ENCODE results near the gene STX19.
A peak's percentile ranks its signal among the peaks of the same experiment; 100 is the strongest.

Gene STX19

GRCh38 chr3:94036909-94037507 is 8.6 kb upstream of the STX19 start:
- H3K36me3 ChIP-seq, result 0 out of 2 replicates have a peak, but pooled peaks cover 4% of the 10 kb centered on the region
- H3K27ac ChIP-seq, result no peak overlapping the region
- no peak overlapping the region for H3K4me2 ChIP-seq
- no peak for TF ChIP-seq Cebpa-rat (IDR thresholded peaks at IDR 0.05)
- no peaks in the 10 kb centered on the region for H3K4me1 ChIP-seq
- no peaks in the 10 kb centered on the region for H4K20me1 ChIP-seq
- H3K27me3 ChIP-seq, result no peaks in the 10 kb centered on the region
- no peak overlapping the region for H3K4me3 ChIP-seq
- H3K9me3 ChIP-seq, result no peaks in the 10 kb centered on the region
- H3K9ac ChIP-seq, result no peak overlapping the region

GRCh38 chr3:94026623-94027022 is 1.8 kb downstream of the STX19 start:
- Histone ChIP-seq H3K27ac (no peak overlapping the region), H3K27me3 (no peaks in the 10 kb centered on the region), H3K4me3 (no peak overlapping the region), H3K9me3 (no peaks in the 10 kb centered on the region), H3K4me1 (no peaks in the 10 kb centered on the region), H3K36me3 (no peaks in the 10 kb centered on the region), H3K9ac (no peak overlapping the region), H3K4me2 (no peak overlapping the region), H4K20me1 (no peaks in the 10 kb centered on the region)
- no peak for TF ChIP-seq Cebpa-rat (IDR thresholded peaks at IDR 0.05)

GRCh38 chr3:94024385-94024784 is 4.0 kb downstream of the STX19 start:
- Histone ChIP-seq H3K27me3 (no peaks in the 10 kb centered on the region), H4K20me1 (no peaks in the 10 kb centered on the region), H3K36me3 (no peaks in the 10 kb centered on the region), H3K4me3 (no peak overlapping the region), H3K4me1 (no peaks in the 10 kb centered on the region), H3K9me3 (no peaks in the 10 kb centered on the region), H3K4me2 (no peak overlapping the region), H3K9ac (no peak overlapping the region), H3K27ac (no peak overlapping the region)
- no peak for TF ChIP-seq Cebpa-rat (IDR thresholded peaks at IDR 0.05)

- no peak for TF ChIP-seq Cebpa-rat (IDR thresholded peaks at IDR 0.05)
- no peaks in the 10 kb centered on the region for H3K9me3 ChIP-seq
- no peak overlapping the region for H3K27ac ChIP-seq
- no peaks in the 10 kb centered on the region for H3K36me3 ChIP-seq
- H4K20me1 ChIP-seq, result no peaks in the 10 kb centered on the region
- H3K4me2 ChIP-seq, result no peak overlapping the region
- no peak overlapping the region for H3K9ac ChIP-seq
- no peaks in the 10 kb centered on the region for H3K27me3 ChIP-seq
- H3K4me3 ChIP-seq, result no peak overlapping the region
- H3K4me1 ChIP-seq, result peaks cover 2% of the 10 kb centered on the region
Measured at GRCh38 chr3:94020293-94020692, 8.1 kb downstream of the STX19 start.

GRCh38 chr3:94019659-94020058 is 8.7 kb downstream of the STX19 start:
- Histone ChIP-seq H3K27ac (no peak overlapping the region), H3K4me1 (peaks cover 9% of the 10 kb centered on the region), H3K4me3 (no peak overlapping the region), H3K36me3 (no peaks in the 10 kb centered on the region), H3K4me2 (no peak overlapping the region), H3K9ac (no peak overlapping the region), H3K27me3 (no peaks in the 10 kb centered on the region), H4K20me1 (no peaks in the 10 kb centered on the region), H3K9me3 (no peaks in the 10 kb centered on the region)
- no peak for TF ChIP-seq Cebpa-rat (IDR thresholded peaks at IDR 0.05)

- Histone ChIP-seq H3K4me2 (peak overlapping the region; percentile 37), H3K4me3 (no peak overlapping the region), H3K9ac (no peak overlapping the region), H3K27me3 (no peaks in the 10 kb centered on the region), H3K9me3 (no peaks in the 10 kb centered on the region), H3K4me1 (peaks cover 10% of the 10 kb centered on the region), H3K36me3 (0 out of 2 replicates have a peak, but pooled peaks cover 3% of the 10 kb centered on the region), H4K20me1 (no peaks in the 10 kb centered on the region), H3K27ac (no peak overlapping the region)
- no peak for TF ChIP-seq Cebpa-rat (IDR thresholded peaks at IDR 0.05)
Measured at GRCh38 chr3:94015025-94015424, 13.4 kb downstream of the STX19 start.

GRCh38 chr3:94012185-94012584 is 16.2 kb downstream of the STX19 start:
- Histone ChIP-seq H3K27me3 (no peaks in the 10 kb centered on the region), H4K20me1 (no peaks in the 10 kb centered on the region), H3K4me1 (peaks cover 10% of the 10 kb centered on the region), H3K4me2 (no peak overlapping the region), H3K4me3 (no peak overlapping the region), H3K36me3 (0 out of 2 replicates have a peak, but pooled peaks cover 7% of the 10 kb centered on the region), H3K9ac (no peak overlapping the region), H3K27ac (no peak overlapping the region), H3K9me3 (no peaks in the 10 kb centered on the region; the same call in 1 of the 2 replicates)
- TF ChIP-seq Cebpa-rat (IDR thresholded peaks at IDR 0.05), result no peak

GRCh38 chr3:94011233-94011711 is 17.1 kb downstream of the STX19 start:
- Histone ChIP-seq H3K9ac (no peak overlapping the region), H3K4me3 (no peak overlapping the region), H3K27ac (no peak overlapping the region), H3K36me3 (peaks cover 13% of the 10 kb centered on the region; the same call in 1 of the 2 replicates), H3K27me3 (no peaks in the 10 kb centered on the region), H3K9me3 (no peaks in the 10 kb centered on the region; the same call in 1 of the 2 replicates), H3K4me1 (peaks cover 10% of the 10 kb centered on the region), H4K20me1 (no peaks in the 10 kb centered on the region), H3K4me2 (no peak overlapping the region)
- no peak for TF ChIP-seq Cebpa-rat (IDR thresholded peaks at IDR 0.05)

- TF ChIP-seq Cebpa-rat (IDR thresholded peaks at IDR 0.05), result no peak
- peaks cover 1% of the 10 kb centered on the region for H3K4me1 ChIP-seq
- H3K36me3 ChIP-seq, result peaks cover 13% of the 10 kb centered on the region; the same call in 1 of the 2 replicates
- H3K27ac ChIP-seq, result no peak overlapping the region
- no peak overlapping the region for H3K4me2 ChIP-seq
- no peaks in the 10 kb centered on the region for H3K27me3 ChIP-seq
- no peaks in the 10 kb centered on the region; the same call in 1 of the 2 replicates for H3K9me3 ChIP-seq
- H3K9ac ChIP-seq, result no peak overlapping the region
- H4K20me1 ChIP-seq, result no peaks in the 10 kb centered on the region
- H3K4me3 ChIP-seq, result no peak overlapping the region
Measured at GRCh38 chr3:94009608-94010007, 18.8 kb downstream of the STX19 start.

- H3K27me3 ChIP-seq, result no peaks in the 10 kb centered on the region
- peaks cover 9% of the 10 kb centered on the region; the same call in 1 of the 2 replicates for H3K36me3 ChIP-seq
- no peak overlapping the region for H3K4me2 ChIP-seq
- H3K4me3 ChIP-seq, result no peak overlapping the region
- no peaks in the 10 kb centered on the region; the same call in 1 of the 2 replicates for H3K9me3 ChIP-seq
- no peak for TF ChIP-seq Cebpa-rat (IDR thresholded peaks at IDR 0.05)
- no peaks in the 10 kb centered on the region for H3K4me1 ChIP-seq
- H3K27ac ChIP-seq, result no peak overlapping the region
- no peak overlapping the region for H3K9ac ChIP-seq
- H4K20me1 ChIP-seq, result no peaks in the 10 kb centered on the region
Measured at GRCh38 chr3:94008253-94008652, 20.1 kb downstream of the STX19 start.
